Measurements from ENCODE around the gene MAGI2. TPM values are rescaled to one million over a fixed set of nuclear protein-coding genes. Genes with fewer than 3 reads are reported as not detected.

MAGI2 gene
- total RNA-seq, 1 donor from 2014 or later = 13.3 TPM

- no peak for TF ChIP-seq CTCF (conservative IDR thresholded peaks at IDR 0.05)
- DNase-seq (ENCODE audit: extremely low spot score, unreplicated experiment) = no peak
- H3K27ac Mint-ChIP-seq = no peak overlapping the region
- peaks cover 13% of the 10 kb centered on the region for H3K27me3 Mint-ChIP-seq
- H3K4me3 Mint-ChIP-seq = no peak overlapping the region
- H3K4me1 Mint-ChIP-seq (ENCODE audit: unreplicated experiment) = peaks cover 5% of the 10 kb centered on the region
- no peaks in the 10 kb centered on the region for H3K36me3 Mint-ChIP-seq
- no peaks in the 10 kb centered on the region for H3K9me3 Mint-ChIP-seq
Observed at GRCh38 chr7:78764571-78764970, 688.9 kb downstream of the MAGI2 start.

GRCh38 chr7:78762625-78763024 lies 690.8 kb downstream of the MAGI2 start:
- DNase-seq (ENCODE audit: extremely low spot score, unreplicated experiment) = no peak
- no peaks in the 10 kb centered on the region for H3K36me3 Mint-ChIP-seq
- peaks cover 5% of the 10 kb centered on the region for H3K4me1 Mint-ChIP-seq (ENCODE audit: unreplicated experiment)
- no peak overlapping the region for H3K4me3 Mint-ChIP-seq
- no peaks in the 10 kb centered on the region for H3K9me3 Mint-ChIP-seq
- TF ChIP-seq CTCF (conservative IDR thresholded peaks at IDR 0.05) = no peak
- H3K27ac Mint-ChIP-seq = no peak overlapping the region
- H3K27me3 Mint-ChIP-seq = peaks cover 7% of the 10 kb centered on the region

DNA sequence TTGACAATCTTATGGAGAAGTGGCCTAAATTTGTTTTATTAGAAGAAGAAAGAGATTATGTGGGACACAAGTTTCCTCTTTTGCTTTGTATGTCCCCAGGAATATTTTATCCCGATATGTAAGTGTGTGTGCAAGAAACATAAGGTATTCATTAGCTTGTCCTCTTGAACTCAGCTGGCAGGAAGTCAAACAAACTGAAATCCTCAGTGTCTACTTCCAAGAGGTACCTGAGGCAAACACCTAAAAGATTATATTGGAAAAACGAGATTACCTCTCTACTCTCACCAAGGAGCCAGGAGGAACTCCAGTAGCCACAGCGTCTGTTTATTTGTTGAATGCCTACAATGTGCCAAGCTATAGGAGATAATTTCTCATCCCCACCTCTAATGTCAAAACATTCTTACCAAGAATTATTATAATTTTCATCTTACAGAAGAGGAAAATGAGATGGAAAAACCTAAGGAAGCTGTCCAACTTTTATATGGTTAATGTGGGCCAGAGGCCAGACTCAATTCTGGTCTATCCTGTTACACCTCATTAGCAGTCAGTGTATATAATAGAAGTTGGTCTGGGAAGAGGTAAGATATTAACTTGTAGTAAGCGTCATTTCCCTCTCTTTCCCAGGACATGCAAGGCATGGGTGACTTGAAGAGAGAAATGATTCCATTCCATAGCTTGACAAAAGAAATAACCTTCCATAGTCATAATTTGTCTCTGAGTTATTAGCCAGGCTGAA lies 692.7 kb downstream of the MAGI2 start:
- no peak for TF ChIP-seq CTCF (conservative IDR thresholded peaks at IDR 0.05)
- DNase-seq (ENCODE audit: extremely low spot score, unreplicated experiment) = no peak
- Mint-ChIP-seq H3K4me1 (ENCODE audit: unreplicated experiment) (peaks cover 5% of the 10 kb centered on the region), H3K27ac (no peak overlapping the region), H3K27me3 (peaks cover 7% of the 10 kb centered on the region), H3K4me3 (no peak overlapping the region), H3K36me3 (no peaks in the 10 kb centered on the region), H3K9me3 (no peaks in the 10 kb centered on the region)

- Mint-ChIP-seq H3K4me3 (no peak overlapping the region), H3K36me3 (peaks cover 7% of the 10 kb centered on the region), H3K27ac (no peak overlapping the region), H3K4me1 (ENCODE audit: unreplicated experiment) (no peaks in the 10 kb centered on the region), H3K9me3 (peaks cover 5% of the 10 kb centered on the region), H3K27me3 (no peaks in the 10 kb centered on the region)
- no peak for DNase-seq (ENCODE audit: extremely low spot score, unreplicated experiment)
- no peak for TF ChIP-seq CTCF (conservative IDR thresholded peaks at IDR 0.05)
Observed at GRCh38 chr7:78752554-78752953, 700.9 kb downstream of the MAGI2 start.

GRCh38 chr7:78751253-78751652 lies 702.2 kb downstream of the MAGI2 start:
- Mint-ChIP-seq H3K4me1 (ENCODE audit: unreplicated experiment) (no peaks in the 10 kb centered on the region), H3K27ac (no peak overlapping the region), H3K4me3 (no peak overlapping the region), H3K27me3 (no peaks in the 10 kb centered on the region), H3K9me3 (peaks cover 5% of the 10 kb centered on the region), H3K36me3 (peaks cover 7% of the 10 kb centered on the region)
- DNase-seq (ENCODE audit: extremely low spot score, unreplicated experiment) = no peak
- TF ChIP-seq CTCF (conservative IDR thresholded peaks at IDR 0.05) = no peak
